DMS 273 (cell line): ENCODE results near the gene ASIC3.
A peak's percentile ranks its signal among the peaks of the same experiment; 100 is the strongest.
"Not testable (repeated sequence)": the region's sequence is repeated elsewhere in the genome, so short reads cannot be mapped to it uniquely, and the experiment has no call there.

ENCODE experiments used
- DNase-seq: peaks from one replicate; lab custom pipeline; 2025; ENCODE audit not compliant: unreplicated experiment; lab: John Stamatoyannopoulos, UW

The ASIC3 gene

GRCh38 chr7:151013733-151014497, 34.4 kb upstream of the ASIC3 start:
- DNase-seq = no peak

- no peak for DNase-seq
These were observed 33.4 kb upstream of the ASIC3 start for GRCh38 chr7:151014950-151015349.

GRCh38 chr7:151015967-151016366, 32.4 kb upstream of the ASIC3 start:
- DNase-seq = no peak

GRCh38 chr7:151016505-151016904, 31.8 kb upstream of the ASIC3 start:
- DNase-seq = no peak

- DNase-seq = no peak
These were observed 31.4 kb upstream of the ASIC3 start for GRCh38 chr7:151016942-151017341.

GRCh38 chr7:151017370-151017952, 30.9 kb upstream of the ASIC3 start:
- DNase-seq = no peak

- DNase-seq = peak; percentile 93
These were observed 30.3 kb upstream of the ASIC3 start for GRCh38 chr7:151017953-151018420.

- peak; percentile 77 for DNase-seq
These were observed 29.8 kb upstream of the ASIC3 start for GRCh38 chr7:151018421-151019129.

- no peak for DNase-seq
These were observed 29.2 kb upstream of the ASIC3 start for GRCh38 chr7:151019130-151019447.

GRCh38 chr7:151020231-151020630, 28.1 kb upstream of the ASIC3 start:
- DNase-seq = no peak

GRCh38 chr7:151023232-151023631, 25.1 kb upstream of the ASIC3 start:
- DNase-seq = peak; percentile 40

GRCh38 chr7:151024435-151025056, 23.8 kb upstream of the ASIC3 start, which contains the start of gene ATG9B:
Gene ATG9B (minus strand): TSS chr7:151024494. CDS start chr7:151024423, 71 bp downstream.
- DNase-seq = no peak

GRCh38 chr7:151025924-151026671, 22.2 kb upstream of the ASIC3 start:
- no peak for DNase-seq

GRCh38 chr7:151026771-151027727, 21.3 kb upstream of the ASIC3 start:
- DNase-seq = not testable (repeated sequence)

GRCh38 chr7:151027728-151028130, 20.6 kb upstream of the ASIC3 start:
- not testable (repeated sequence) for DNase-seq

- DNase-seq = peak; percentile 100
These were observed 20.0 kb upstream of the ASIC3 start, which contains the start of gene ABCB8 for GRCh38 chr7:151028131-151028947. Gene ABCB8 (plus strand): TSS chr7:151028450. CDS start chr7:151028516, 66 bp downstream.

- no peak for DNase-seq
These were observed 19.3 kb upstream of the ASIC3 start for GRCh38 chr7:151028948-151029501.

- no peak for DNase-seq
These were observed 17.3 kb upstream of the ASIC3 start for GRCh38 chr7:151031011-151031410.
